HAP-1 (cell line): Measurements from ENCODE around the gene PLEKHH1.
"Not testable (repeated sequence)": the region's sequence is repeated elsewhere in the genome, so short reads cannot be mapped to it uniquely, and the experiment has no call there.

ENCODE experiments used
- DNase-seq, 2 experiments: peaks; one replicate each; pipeline ENCODE4 v3.0.0-alpha.2; 2016 to 2020; ENCODE audit warnings: low spot score in 2 of 2
- H3K27me3 ChIP-seq: fragments of 250-450 bp; sonication (Bioruptor Pico); 2 replicates; pipeline ENCODE4 v1.5.1; 2020; ENCODE audit warnings: low read depth, mild to moderate bottlenecking, moderate library complexity
- H3K36me3 ChIP-seq: fragments of 250-450 bp; sonication (Bioruptor Pico); replicated peaks from 2 replicates; pipeline ENCODE4 v1.5.1; 2020; ENCODE audit warnings: mild to moderate bottlenecking
- H3K4me1 ChIP-seq: fragments of 250-450 bp; sonication (Bioruptor Pico); 2 replicates; pipeline ENCODE4 v1.5.1; 2020; ENCODE audit warnings: mild to moderate bottlenecking
- H3K4me3 ChIP-seq: fragments of 250-450 bp; sonication (Bioruptor Pico); 2 replicates; pipeline ENCODE4 v1.5.1; 2020; ENCODE audit warnings: mild to moderate bottlenecking, moderate library complexity
- H3K9me3 ChIP-seq: fragments of 250-450 bp; sonication (Bioruptor Pico); 2 replicates; pipeline ENCODE4 v1.5.1; 2020; ENCODE audit warnings: mild to moderate bottlenecking, moderate library complexity
- in situ Hi-C: fragments of 300-500 bp; cut with MboI; formaldehyde crosslinking; loops from 3 replicates; pipeline ENCODE4 v1.14.3; 2020; ENCODE audit warnings: low sequenced_read_pairs, inconsistent platforms, mixed read lengths

Gene PLEKHH1

DNA sequence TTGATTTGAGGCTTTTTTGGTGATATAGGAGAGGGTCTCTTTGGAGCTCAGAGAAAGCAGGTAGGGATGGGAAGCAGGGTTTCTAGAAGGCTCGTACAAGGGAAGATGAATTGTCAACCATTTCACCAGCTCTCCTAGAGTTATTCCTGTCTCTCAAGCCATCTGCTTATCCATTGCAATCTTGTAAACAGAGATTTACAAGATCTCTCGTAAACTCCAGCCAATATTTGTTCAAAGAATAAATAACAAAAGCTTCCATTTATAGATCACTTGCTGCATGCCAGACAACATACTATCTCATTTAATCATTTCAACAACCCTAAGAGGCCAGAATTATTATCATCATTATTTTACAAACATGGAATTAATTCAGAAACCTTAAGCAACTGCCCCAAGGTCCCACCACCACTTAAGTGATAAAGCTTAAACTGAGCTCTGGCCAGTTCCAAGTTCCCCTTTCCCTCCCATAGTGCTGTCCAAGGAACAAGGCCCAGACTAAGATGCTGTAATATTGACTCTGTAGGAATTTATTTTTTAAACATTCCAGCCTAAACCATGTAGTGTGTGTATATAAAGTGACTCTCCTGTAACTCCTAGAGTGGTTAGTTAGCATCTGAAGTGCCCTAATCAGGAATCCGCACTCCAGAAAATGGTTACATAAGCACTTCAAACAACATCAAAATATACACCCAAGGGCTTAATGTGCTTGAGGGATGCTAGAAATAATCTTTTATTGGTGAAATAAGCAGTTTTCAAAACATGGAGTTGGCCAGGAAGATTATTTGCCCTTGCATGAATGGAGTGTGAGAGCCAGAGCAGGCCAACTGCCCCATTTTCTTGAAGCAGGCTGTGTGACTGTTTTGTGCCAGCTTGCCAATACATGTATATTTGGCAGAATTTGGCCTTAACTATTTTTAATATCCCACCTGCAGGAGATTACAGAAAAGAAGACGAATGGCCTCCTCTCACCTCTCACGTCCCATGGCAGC, 2.8 kb upstream of the PLEKHH1 start:
- no peaks in the 10 kb centered on the region for H3K27me3 ChIP-seq
- no peak for DNase-seq
- H3K4me1 ChIP-seq: peaks cover 4% of the 10 kb centered on the region
- H3K36me3 ChIP-seq: no peaks in the 10 kb centered on the region
- no peak overlapping the region for H3K4me3 ChIP-seq
- no peaks in the 10 kb centered on the region for H3K9me3 ChIP-seq
- in situ Hi-C loops: no loop called here

DNA sequence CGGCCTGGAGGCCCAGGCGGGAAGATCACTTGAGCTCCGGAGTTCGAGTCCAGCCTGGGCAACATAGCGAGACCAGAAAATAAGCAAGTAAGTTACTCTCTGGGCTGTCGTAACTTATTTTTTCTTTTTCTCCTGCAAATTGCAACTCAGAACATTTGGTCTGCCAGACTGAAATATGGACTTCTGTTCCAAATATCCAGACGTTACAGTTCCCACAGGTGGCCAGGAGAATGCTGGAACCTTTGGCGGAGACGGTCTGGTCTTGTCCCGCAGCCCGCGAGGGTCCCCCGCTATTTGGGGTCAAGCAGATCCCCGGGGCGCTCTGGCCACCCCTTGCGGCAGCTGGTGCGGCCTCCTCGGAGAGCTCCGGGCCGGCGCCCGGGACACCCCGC, 488 bp upstream of the PLEKHH1 start:
- DNase-seq: no peak
- H3K4me3 ChIP-seq: peak overlapping the region; percentile 56
- H3K27me3 ChIP-seq: no peaks in the 10 kb centered on the region
- in situ Hi-C loops: no loop called here
- H3K4me1 ChIP-seq: peaks cover 4% of the 10 kb centered on the region
- H3K36me3 ChIP-seq: no peaks in the 10 kb centered on the region
- H3K9me3 ChIP-seq: no peaks in the 10 kb centered on the region

DNA sequence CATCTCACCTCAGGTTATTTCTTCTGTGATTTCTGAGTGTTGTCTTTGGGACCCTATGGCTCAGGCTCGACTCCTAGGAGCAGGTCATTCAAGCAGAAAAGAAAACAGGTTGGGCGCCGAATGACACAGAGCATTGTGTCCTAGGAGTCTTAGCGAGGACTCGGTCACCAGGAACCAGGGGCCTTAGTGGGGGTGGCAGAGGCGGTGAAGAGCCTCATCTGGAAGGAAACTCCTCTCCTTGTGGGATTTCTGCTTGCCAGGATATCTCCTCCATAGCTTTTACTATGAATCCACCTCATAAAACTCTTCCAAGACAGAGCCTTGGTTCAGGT, 630 bp downstream of the PLEKHH1 start:
- peak; percentile 30 to 64 for DNase-seq
- H3K4me3 ChIP-seq: peak overlapping the region; percentile 56
- H3K27me3 ChIP-seq: no peaks in the 10 kb centered on the region
- H3K4me1 ChIP-seq: peaks cover 5% of the 10 kb centered on the region
- no peaks in the 10 kb centered on the region for H3K9me3 ChIP-seq
- in situ Hi-C loops: no loop called here
- no peaks in the 10 kb centered on the region for H3K36me3 ChIP-seq

DNA sequence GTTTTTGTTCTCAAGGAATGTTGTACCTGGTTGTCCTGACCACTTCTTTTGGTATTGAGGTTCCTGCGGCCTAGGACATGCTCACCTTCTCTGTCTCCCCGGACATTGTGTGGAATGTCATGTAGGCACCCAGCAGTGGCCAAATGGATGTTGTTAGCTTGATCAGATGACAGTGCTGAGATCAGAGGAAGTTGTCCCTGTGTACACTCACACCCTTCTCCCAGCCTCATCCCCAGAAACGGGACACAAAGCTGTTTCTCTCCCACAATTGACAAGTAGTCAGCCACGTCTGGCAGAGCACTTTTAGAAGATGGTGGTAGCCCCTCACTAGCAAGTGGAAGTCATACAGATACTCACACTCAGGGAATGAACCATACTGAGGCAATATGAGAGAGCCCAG, 3.0 kb downstream of the PLEKHH1 start:
- no peaks in the 10 kb centered on the region for H3K27me3 ChIP-seq
- H3K4me1 ChIP-seq: peaks cover 17% of the 10 kb centered on the region
- no peak for DNase-seq
- no peaks in the 10 kb centered on the region for H3K36me3 ChIP-seq
- no peaks in the 10 kb centered on the region for H3K9me3 ChIP-seq
- no peak overlapping the region for H3K4me3 ChIP-seq
- in situ Hi-C loops: no loop called here

DNA sequence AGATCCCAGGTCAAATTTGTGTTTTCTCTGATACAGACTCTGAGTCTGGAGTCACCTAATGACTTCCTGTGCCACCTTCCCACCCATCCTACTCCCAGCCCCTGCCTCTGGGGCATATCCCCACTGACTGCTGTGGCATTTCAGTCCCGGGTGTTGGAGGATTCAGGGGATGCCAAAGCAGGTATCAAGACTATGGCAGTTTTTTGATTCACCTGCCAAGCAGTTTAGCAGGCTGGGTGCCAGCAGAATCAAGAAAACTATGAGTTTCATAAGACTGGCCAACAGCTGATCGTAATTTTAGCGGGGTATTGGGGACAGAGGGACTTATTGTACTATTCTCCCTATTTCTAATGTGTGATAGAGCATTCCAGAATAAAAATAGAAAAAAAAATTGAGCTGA, 4.6 kb downstream of the PLEKHH1 start:
- DNase-seq: no peak
- in situ Hi-C loops: no loop called here
- Histone ChIP-seq H3K4me1 (peaks cover 23% of the 10 kb centered on the region), H3K4me3 (no peak overlapping the region), H3K36me3 (no peaks in the 10 kb centered on the region), H3K9me3 (no peaks in the 10 kb centered on the region), H3K27me3 (no peaks in the 10 kb centered on the region)

DNA sequence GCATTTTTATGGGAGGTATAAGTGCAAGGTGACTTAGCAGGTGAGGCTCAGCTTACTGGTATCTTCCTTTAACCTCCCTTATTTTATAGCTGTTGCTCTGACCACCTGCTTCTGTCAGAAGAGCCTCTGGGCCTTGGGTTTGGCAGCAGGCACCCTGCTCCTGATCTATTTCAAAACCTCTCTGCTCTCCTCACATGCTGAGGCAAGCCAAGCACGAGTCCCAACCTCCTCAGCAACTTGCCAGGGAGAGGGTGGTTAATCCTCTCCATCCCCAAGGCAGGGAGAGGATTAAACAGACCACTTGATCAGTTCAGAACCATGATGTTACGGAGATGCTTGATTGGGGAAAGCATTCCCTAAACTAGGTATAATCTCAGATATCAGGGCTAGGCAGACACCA, 5.4 kb downstream of the PLEKHH1 start:
- no peak for DNase-seq
- H3K9me3 ChIP-seq: no peaks in the 10 kb centered on the region
- H3K36me3 ChIP-seq: no peaks in the 10 kb centered on the region
- peaks cover 23% of the 10 kb centered on the region for H3K4me1 ChIP-seq
- H3K27me3 ChIP-seq: no peaks in the 10 kb centered on the region
- in situ Hi-C loops: no loop called here
- no peak overlapping the region for H3K4me3 ChIP-seq

DNA sequence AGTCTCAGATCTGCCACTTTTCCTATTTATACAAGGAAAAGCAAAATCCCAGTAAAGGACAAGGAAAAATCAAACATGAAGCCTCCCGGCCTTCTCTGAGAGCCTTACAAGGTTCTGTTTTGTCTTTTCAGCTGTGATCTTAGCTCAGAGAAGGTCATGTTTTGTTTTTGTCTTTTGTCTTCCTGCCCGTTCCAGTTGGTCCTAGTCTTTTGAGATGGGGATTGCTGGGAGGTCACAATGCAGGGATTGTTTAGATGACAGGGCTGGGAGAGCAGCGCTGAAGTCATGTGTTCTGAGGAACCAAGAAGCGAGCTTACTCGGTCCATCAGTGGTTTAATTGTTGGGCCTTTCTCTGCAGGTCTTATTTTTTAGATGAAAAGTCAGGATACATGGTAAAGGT, 6.0 kb downstream of the PLEKHH1 start:
- Histone ChIP-seq H3K36me3 (no peaks in the 10 kb centered on the region), H3K9me3 (no peaks in the 10 kb centered on the region), H3K27me3 (no peaks in the 10 kb centered on the region), H3K4me3 (no peak overlapping the region), H3K4me1 (peaks cover 19% of the 10 kb centered on the region)
- peak; percentile 32 to 38 for DNase-seq
- in situ Hi-C loops: no loop called here

DNA sequence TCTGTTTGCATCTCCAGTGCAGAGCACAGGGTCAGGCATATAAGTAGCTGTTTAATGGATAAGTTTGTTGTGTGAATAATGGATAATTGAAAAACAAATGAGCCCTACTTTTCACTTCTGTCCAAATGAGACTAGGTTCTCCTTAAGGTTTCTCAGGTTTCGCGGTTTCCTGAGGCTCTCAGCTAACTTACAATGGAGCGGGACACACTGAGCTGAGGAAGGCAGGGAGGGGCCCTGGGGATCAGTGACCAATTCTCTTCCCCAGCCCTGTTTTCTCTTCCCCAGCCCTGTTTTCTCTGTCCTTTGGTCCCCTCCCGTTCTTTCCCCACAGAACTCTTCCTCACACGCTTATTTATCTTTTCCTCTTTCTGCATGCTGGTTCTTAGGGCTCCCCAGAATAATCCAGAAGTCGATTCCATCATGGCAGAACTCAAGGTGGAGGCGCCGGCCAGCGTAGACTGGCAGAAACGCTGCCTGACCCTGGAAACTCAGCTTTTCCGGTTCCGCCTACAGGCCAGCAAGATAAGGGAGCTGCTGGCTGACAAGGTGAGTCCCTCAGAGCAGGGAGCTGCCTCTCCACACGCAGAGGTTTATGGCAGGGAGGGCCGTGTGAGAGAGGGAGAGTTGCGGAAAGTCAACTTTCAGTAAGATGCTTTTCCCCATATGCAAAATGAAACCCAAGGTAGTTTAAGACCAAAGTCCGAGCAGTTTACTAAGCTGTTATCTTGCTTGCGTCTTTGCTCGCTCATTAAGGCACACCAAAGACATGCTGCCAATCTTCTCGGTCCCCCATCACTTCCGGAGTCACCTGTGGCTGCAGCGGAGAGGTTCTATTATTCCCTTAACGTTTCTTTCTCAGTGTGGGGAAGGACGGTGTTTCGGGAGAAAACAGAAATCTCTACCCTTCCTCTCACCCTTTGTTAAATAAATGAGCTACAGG, 8.6 kb downstream of the PLEKHH1 start:
- H3K36me3 ChIP-seq: no peaks in the 10 kb centered on the region
- no peaks in the 10 kb centered on the region for H3K27me3 ChIP-seq
- in situ Hi-C loops: no loop called here
- no peak overlapping the region for H3K4me3 ChIP-seq
- no peaks in the 10 kb centered on the region; the same call in 1 of the 2 replicates for H3K9me3 ChIP-seq
- peaks cover 19% of the 10 kb centered on the region for H3K4me1 ChIP-seq
- DNase-seq: no peak

DNA sequence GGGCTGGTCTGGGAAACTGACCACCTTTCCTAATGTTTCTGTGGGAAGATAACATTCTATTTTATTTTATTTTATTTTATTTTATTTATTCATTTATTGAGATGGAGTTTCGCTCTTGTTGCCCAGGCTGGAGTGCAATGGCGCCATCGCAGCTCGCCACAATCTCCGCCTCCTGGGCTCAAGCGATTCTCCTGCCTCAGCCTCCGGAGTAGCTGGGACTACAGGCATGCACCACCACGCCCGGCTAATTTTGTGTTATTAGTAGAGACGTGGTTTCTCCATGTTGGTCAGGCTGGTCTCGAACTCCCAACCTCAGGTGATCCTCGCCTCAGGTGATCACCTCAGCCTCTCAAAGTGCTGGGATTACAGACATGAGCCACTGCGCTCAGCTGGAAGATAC, 9.5 kb downstream of the PLEKHH1 start:
- DNase-seq, H3K4me3 ChIP-seq, H3K36me3 ChIP-seq, in situ Hi-C loops, H3K9me3 ChIP-seq, H3K27me3 ChIP-seq: not testable (repeated sequence)
- H3K4me1 ChIP-seq: peaks cover 19% of the 10 kb centered on the region

DNA sequence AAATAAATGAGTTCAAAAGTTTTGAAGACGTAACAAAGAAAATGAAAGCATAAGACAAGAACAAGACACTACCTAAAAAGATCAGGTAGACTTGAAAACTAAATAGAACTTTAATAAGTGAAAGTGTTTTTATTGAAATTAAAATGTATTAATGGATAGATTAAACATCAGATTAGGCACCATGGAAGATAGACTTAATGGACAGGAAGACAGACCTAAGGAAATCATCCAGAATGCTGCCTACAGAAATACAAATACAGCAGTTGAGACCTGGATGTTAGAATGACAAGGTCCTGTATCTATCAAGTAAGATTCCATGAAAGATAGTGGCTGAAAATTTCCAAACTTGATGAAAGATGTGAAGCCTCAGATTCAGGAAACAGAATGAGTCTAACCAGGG, 11.5 kb downstream of the PLEKHH1 start:
- no peaks in the 10 kb centered on the region; the same call in 1 of the 2 replicates for H3K9me3 ChIP-seq

DNA sequence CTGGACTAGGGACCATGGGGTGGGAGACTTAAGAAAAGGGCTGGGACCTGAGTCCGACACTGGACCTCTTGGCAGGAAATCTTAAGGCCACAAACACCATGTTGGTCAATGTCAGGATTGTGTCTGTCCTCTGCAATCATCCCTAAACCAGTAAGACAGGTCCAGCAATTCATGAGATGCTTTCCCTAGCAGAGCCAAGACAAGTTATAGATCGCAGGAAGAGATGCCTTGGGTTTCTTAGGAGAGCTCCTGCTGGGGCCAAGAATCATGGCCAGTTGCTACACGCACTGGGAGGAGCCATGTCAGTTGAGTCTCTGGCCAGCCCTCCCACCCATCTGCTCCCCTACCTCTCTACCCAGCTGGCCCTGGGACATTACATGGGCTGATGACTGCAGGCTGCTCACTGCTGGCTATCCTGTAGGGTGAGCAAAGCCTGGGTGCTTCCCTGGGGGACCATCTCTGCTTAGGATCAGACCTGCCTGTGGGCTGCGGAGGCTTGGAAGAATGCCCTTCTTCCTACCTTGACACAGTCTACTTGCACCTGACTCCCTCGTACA, 14.2 kb downstream of the PLEKHH1 start:
- no peaks in the 10 kb centered on the region for H3K27me3 ChIP-seq
- no peaks in the 10 kb centered on the region for H3K4me1 ChIP-seq
- in situ Hi-C loops: no loop called here
- H3K36me3 ChIP-seq: no peaks in the 10 kb centered on the region
- H3K9me3 ChIP-seq: no peaks in the 10 kb centered on the region; the same call in 1 of the 2 replicates
- no peak for DNase-seq
- H3K4me3 ChIP-seq: no peak overlapping the region

More for the DNA sequence above, 11.5 kb downstream of the PLEKHH1 start:
- in situ Hi-C loops: no loop called here
- Histone ChIP-seq H3K4me1 (peaks cover 8% of the 10 kb centered on the region), H3K27me3 (no peaks in the 10 kb centered on the region), H3K4me3 (no peak overlapping the region), H3K36me3 (no peaks in the 10 kb centered on the region)
- no peak for DNase-seq

DNA sequence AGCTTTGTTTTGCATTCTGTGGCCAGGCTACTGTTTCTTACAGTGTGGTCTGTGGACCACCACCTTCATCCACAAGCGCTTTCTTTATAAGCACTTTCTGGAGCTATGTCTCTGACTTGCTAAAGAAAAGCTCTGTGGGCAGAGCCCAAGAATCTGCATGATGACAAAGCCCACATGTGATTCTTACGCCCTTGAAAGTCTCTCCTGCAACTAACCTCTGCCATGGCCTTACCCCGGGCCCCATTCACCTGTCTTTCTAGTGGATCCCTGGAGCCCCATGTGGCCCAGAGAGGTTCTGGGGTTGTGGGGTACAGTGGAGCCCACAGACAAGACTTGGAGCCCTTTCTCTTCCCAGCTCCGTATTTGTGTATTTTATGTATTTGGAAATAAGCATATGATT, 16.6 kb downstream of the PLEKHH1 start:
- Histone ChIP-seq H3K4me3 (no peak overlapping the region), H3K9me3 (no peaks in the 10 kb centered on the region), H3K36me3 (no peaks in the 10 kb centered on the region), H3K27me3 (no peaks in the 10 kb centered on the region), H3K4me1 (no peaks in the 10 kb centered on the region)
- in situ Hi-C loops: no loop called here
- DNase-seq: no peak

DNA sequence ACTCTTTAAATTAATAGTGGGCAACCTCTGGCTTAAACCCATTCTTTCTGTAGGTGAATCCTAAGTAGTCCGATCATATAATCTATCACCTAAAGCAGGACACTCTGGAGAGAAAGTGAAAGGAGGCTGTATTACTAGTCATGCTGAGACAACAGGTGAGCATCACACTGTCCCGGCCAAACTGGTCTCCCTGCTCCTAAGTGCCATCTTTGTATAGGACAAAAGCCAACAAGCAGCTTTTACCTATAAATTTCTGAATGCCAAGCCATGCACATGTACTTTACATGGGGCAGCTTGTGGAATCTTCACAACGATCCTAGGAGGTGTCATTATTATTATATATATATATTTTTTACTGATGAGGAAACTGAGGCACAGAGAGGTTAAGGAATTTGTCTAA, 18.0 kb downstream of the PLEKHH1 start:
- H3K4me1 ChIP-seq: no peaks in the 10 kb centered on the region
- H3K9me3 ChIP-seq: no peaks in the 10 kb centered on the region
- H3K4me3 ChIP-seq: no peak overlapping the region
- no peaks in the 10 kb centered on the region for H3K27me3 ChIP-seq
- no peaks in the 10 kb centered on the region for H3K36me3 ChIP-seq
- in situ Hi-C loops: no loop called here
- DNase-seq: no peak

DNA sequence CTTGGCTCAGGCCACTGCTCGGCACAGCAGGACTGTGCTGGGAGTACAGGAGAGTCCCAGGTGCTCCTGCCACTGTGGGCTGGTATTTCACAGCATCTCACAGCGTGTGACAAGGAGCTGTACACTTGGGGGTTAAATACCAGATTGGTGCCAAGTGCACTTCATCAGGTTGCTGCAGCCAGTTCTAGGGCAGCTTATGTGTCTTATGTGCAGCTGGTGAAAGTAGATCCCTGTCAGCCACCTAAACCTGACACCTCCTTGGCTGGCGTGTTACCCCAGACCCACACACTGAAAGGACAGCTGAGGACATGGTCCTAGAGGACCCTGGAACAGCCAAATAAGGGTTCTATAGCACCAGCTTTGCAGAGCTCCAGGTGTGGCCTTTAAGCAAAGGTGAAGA, 18.9 kb downstream of the PLEKHH1 start:
- no peaks in the 10 kb centered on the region for H3K4me1 ChIP-seq
- H3K4me3 ChIP-seq: no peak overlapping the region
- in situ Hi-C loops: no loop called here
- no peak for DNase-seq
- no peaks in the 10 kb centered on the region for H3K27me3 ChIP-seq
- H3K9me3 ChIP-seq: no peaks in the 10 kb centered on the region
- no peaks in the 10 kb centered on the region for H3K36me3 ChIP-seq
